Transverse colon (tissue), 3 donors: ENCODE data around the gene CALR.

Experiments
- POLR2A ChIP-seq: fragments of 450-650 bp; IDR thresholded peaks from one replicate; pipeline ENCODE4 v1.6.1; 2016; ENCODE audit warnings: antibody characterized with exemption, mild to moderate bottlenecking, moderate library complexity
- TF ChIP-seq, protein P1 (sequence below), 5 experiments: fragments of 200-600 bp in 3 of 5; fragments of 450-650 bp in 2 of 5; sonication (generic) in 3 of 5; IDR thresholded peaks; 1 replicate in 2 of 5; 2 replicates in 3 of 5; pipeline ENCODE4 v1.5.1; 2016 to 2017; ENCODE audit warnings: antibody characterized with exemption in 5 of 5, inconsistent platforms in 3 of 5, mild to moderate bottlenecking in 2 of 5, moderate library complexity in 1 of 5

DNA sequence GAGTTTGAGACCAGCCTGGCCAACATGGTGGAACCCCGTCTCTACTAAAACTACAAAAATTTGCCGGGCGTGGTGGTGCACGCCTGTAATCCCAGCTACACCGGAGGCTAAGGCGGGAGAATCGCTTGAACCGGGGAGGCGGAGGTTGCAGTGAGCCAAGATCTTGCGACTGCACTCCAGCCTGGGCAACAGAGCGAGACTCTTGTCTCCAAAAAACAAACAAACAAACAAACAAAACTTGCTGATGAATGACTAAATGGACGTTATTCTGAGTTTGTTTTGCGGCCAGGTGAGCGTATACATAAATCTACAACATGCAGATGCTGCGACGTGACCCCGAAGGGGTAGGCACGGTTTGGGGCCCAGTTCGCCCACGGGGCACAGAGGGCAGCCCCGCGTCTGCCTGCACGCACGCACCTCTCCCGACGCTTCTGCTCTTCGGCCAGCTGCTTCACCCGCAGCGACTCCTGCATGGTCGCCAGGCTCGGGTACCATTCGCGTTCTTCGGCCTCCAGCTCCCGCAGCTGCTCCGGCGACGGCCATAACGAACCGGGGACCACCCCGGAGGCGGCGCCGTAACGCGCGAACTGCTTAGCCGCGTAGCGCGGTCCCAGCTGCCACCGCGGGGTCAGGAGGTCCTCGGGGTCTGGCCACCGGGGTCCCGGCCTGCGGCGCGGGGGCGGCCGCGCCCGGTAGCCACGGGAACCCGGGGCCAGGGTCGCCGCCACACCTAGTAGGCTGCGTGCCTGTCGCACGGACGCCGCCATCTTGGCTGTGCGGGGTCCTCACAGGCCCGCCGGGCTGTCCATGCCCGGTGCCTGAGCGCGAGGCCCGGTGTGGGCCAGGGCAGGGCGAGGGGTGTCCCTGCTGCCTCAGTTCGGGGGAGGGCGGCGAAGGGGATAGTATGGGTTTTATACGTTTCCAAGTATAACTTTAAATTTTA lies 18.3 kb downstream of the CALR start, which contains the start of gene GADD45GIP1:
- TF ChIP-seq POLR2A = peak; percentile 73
- TF ChIP-seq, protein P1, sequence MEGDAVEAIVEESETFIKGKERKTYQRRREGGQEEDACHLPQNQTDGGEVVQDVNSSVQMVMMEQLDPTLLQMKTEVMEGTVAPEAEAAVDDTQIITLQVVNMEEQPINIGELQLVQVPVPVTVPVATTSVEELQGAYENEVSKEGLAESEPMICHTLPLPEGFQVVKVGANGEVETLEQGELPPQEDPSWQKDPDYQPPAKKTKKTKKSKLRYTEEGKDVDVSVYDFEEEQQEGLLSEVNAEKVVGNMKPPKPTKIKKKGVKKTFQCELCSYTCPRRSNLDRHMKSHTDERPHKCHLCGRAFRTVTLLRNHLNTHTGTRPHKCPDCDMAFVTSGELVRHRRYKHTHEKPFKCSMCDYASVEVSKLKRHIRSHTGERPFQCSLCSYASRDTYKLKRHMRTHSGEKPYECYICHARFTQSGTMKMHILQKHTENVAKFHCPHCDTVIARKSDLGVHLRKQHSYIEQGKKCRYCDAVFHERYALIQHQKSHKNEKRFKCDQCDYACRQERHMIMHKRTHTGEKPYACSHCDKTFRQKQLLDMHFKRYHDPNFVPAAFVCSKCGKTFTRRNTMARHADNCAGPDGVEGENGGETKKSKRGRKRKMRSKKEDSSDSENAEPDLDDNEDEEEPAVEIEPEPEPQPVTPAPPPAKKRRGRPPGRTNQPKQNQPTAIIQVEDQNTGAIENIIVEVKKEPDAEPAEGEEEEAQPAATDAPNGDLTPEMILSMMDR (IDR thresholded peaks at IDR 0.05) = no peak
